ENCODE measurements around the gene FLVCR2. TPM values are rescaled to one million over a fixed set of nuclear protein-coding genes. Genes with fewer than 3 reads are reported as not detected.
A peak's percentile ranks its signal among the peaks of the same experiment; 100 is the strongest.

Gene FLVCR2
- total RNA-seq, 1 experiment from 2014 or later = 13.4 TPM

GRCh38 chr14:75533791-75534555 lies 44.4 kb upstream of the FLVCR2 start:
- Histone ChIP-seq H3K4me1 (peaks cover 13% of the 10 kb centered on the region), H3K4me3 (ENCODE audit: low read depth, low read length) (no peak overlapping the region), H3K36me3 (ENCODE audit: control insufficient read depth, insufficient read depth, low read length) (no peaks in the 10 kb centered on the region), H3K9me3 (no peaks in the 10 kb centered on the region), H3K27me3 (replicated peaks; ENCODE audit: control insufficient read depth, insufficient read depth, low read length) (no peaks in the 10 kb centered on the region)
- Mint-ChIP-seq H3K27ac (ENCODE audit: unreplicated experiment) (no peak overlapping the region), H3K4me1 (ENCODE audit: low read depth, unreplicated experiment) (peaks cover 25% of the 10 kb centered on the region), H3K36me3 (ENCODE audit: insufficient read depth, unreplicated experiment) (no peaks in the 10 kb centered on the region), H3K4me3 (ENCODE audit: unreplicated experiment) (no peak overlapping the region), H3K27me3 (ENCODE audit: insufficient read depth, unreplicated experiment) (no peaks in the 10 kb centered on the region), H3K9me3 (ENCODE audit: unreplicated experiment) (no peaks in the 10 kb centered on the region)
- ChIA-PET CTCF (interaction anchor here (0.6 kb wide), 1 partner anchor 15 kb away, joined by 3 read pairs; no protein-coding TSS in a partner anchor), POLR2A (interaction anchor here (0.6 kb wide), 1 partner anchor 22 kb away, joined by 12 read pairs; no protein-coding TSS in a partner anchor)
- intact Hi-C loops (cut with micrococcal nuclease; ENCODE audit: unreplicated experiment) = no loop called here
- no peak for TF ChIP-seq CTCF (IDR thresholded peaks at IDR 0.05; ENCODE audit: insufficient read depth in 1 of 2, low read depth in 1 of 2, low read length in 1 of 2, severe bottlenecking in 1 of 2, unreplicated experiment in 1 of 2)
- no peak for DNase-seq
- BruUV-seq (replicated peaks) = no TSS peak

DNA sequence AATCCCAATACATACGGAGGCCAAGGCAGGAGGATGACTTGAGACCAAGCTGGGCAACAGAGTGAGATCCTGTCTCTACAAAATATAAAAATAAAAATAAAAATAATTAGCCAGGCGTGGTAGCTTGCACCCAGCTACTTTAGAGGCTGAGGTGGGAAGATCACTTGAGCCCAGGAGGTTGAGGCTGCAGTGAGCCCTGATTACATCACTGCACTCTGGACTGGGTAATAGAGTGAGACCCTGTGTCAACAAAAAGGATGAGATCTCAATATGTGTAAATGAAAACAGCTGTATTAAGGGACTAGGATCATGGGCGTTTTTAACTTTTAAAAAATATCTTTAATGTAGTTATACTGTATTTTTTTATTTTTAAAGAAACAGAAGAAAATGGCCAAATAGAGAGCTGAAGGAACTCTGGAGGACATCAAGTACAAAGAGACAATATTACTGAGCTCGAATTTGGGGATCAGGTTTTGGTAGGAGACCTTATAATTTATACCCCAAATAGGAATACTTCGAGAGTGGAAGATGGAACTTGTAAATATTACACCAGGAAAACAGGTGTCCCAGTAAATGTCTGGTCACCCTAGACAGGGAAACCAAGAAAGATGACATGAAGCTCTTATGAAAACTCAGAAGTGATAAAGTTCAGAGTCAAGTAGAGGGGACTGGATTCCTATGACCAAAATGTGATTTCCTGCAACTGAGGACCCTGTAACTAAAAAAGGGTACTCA lies 43.1 kb upstream of the FLVCR2 start:
- Mint-ChIP-seq H3K36me3 (ENCODE audit: insufficient read depth, unreplicated experiment) (no peaks in the 10 kb centered on the region), H3K4me3 (ENCODE audit: unreplicated experiment) (no peak overlapping the region), H3K27ac (ENCODE audit: unreplicated experiment) (peak overlapping the region; percentile 63), H3K27me3 (ENCODE audit: insufficient read depth, unreplicated experiment) (no peaks in the 10 kb centered on the region), H3K9me3 (ENCODE audit: unreplicated experiment) (no peaks in the 10 kb centered on the region), H3K4me1 (ENCODE audit: low read depth, unreplicated experiment) (peaks cover 25% of the 10 kb centered on the region)
- DNase-seq = no peak
- no peak for TF ChIP-seq CTCF (IDR thresholded peaks at IDR 0.05; ENCODE audit: insufficient read depth in 1 of 2, low read depth in 1 of 2, low read length in 1 of 2, severe bottlenecking in 1 of 2, unreplicated experiment in 1 of 2)
- ChIA-PET CTCF (interaction anchor here (0.7 to 1.3 kb wide), 2 partner anchors 26 to 46 kb away, joined by 4 read pairs; no protein-coding TSS in a partner anchor), POLR2A (no interaction called here)
- H3K9me3 ChIP-seq = no peaks in the 10 kb centered on the region
- BruUV-seq (replicated peaks) = no TSS peak
- H3K4me3 ChIP-seq (ENCODE audit: low read depth, low read length) = no peak overlapping the region
- no peaks in the 10 kb centered on the region for H3K36me3 ChIP-seq (ENCODE audit: control insufficient read depth, insufficient read depth, low read length)
- intact Hi-C loops (cut with micrococcal nuclease; ENCODE audit: unreplicated experiment) = no loop called here
- peaks cover 13% of the 10 kb centered on the region for H3K4me1 ChIP-seq
- H3K27me3 ChIP-seq (replicated peaks; ENCODE audit: control insufficient read depth, insufficient read depth, low read length) = no peaks in the 10 kb centered on the region

DNA sequence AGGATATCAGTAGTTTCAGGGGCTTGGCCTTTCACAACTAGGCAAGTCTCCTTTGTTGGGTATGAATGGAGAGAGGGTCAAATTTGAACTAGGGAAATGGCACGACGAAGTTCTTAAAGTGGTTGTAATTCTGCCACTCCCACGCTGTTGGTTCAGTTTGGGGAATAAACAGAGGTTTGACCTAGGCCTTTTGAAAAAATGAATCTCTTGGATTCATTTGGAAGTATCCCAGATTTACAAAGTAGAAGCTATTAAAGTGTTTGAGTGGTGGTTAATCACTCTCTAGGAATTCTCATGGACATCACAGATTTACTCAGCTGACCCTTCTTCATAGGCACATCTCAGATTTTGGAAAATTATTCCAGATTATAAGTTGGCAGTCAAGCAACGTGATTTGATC lies 41.3 kb upstream of the FLVCR2 start:
- H3K4me1 Mint-ChIP-seq (ENCODE audit: low read depth, unreplicated experiment) = peaks cover 16% of the 10 kb centered on the region
- Histone ChIP-seq H3K36me3 (ENCODE audit: control insufficient read depth, insufficient read depth, low read length) (no peaks in the 10 kb centered on the region), H3K27me3 (replicated peaks; ENCODE audit: control insufficient read depth, insufficient read depth, low read length) (no peaks in the 10 kb centered on the region), H3K9me3 (no peaks in the 10 kb centered on the region), H3K4me3 (ENCODE audit: low read depth, low read length) (no peak overlapping the region), H3K4me1 (peaks cover 13% of the 10 kb centered on the region)
- no peak overlapping the region for H3K27ac Mint-ChIP-seq (ENCODE audit: unreplicated experiment)
- peaks cover 8% of the 10 kb centered on the region for H3K36me3 Mint-ChIP-seq (ENCODE audit: insufficient read depth, unreplicated experiment)
- BruUV-seq (replicated peaks) = no TSS peak
- H3K27me3 Mint-ChIP-seq (ENCODE audit: insufficient read depth, unreplicated experiment) = no peaks in the 10 kb centered on the region
- no peak for TF ChIP-seq CTCF (IDR thresholded peaks at IDR 0.05; ENCODE audit: insufficient read depth in 1 of 2, low read depth in 1 of 2, low read length in 1 of 2, severe bottlenecking in 1 of 2, unreplicated experiment in 1 of 2)
- no peaks in the 10 kb centered on the region for H3K9me3 Mint-ChIP-seq (ENCODE audit: unreplicated experiment)
- no peak overlapping the region for H3K4me3 Mint-ChIP-seq (ENCODE audit: unreplicated experiment)
- ChIA-PET POLR2A (no interaction called here), CTCF (no interaction called here)
- intact Hi-C loops (cut with micrococcal nuclease; ENCODE audit: unreplicated experiment) = no loop called here
- DNase-seq = no peak
